PC-3 (cell line): ENCODE measurements around the gene SFT2D1. TPM values are rescaled to one million over a fixed set of nuclear protein-coding genes. Genes with fewer than 3 reads are reported as not detected.

ENCODE experiments used
- ATAC-seq: fragments of 200-7000 bp; cut with Tn5 transposase; 2 replicates; pipeline ENCODE4 v1.9.1; 2020; ENCODE audit warnings: mild to moderate bottlenecking, moderate library complexity
- BruUV-seq: library from RNA; stranded (reverse); fragments of 400-500 nt; replicated peaks from 2 replicates; lab custom pipeline; 2021; lab: Mats Ljungman, UMichigan
- CTCF ChIA-PET: fragments of 300-600 bp; sonication (Branson Sonifier 250); formaldehyde crosslinking; loops from one replicate; lab custom pipeline; 2022; ENCODE audit warnings: antibody characterized with exemption; lab: Charles Lee
- POLR2A ChIA-PET: fragments of 300-600 bp; sonication (Branson Sonifier 250); formaldehyde crosslinking; loops from one replicate; lab custom pipeline; 2022; ENCODE audit warnings: antibody characterized with exemption; ENCODE audit not compliant: unreplicated experiment; lab: Charles Lee
- DNase-seq: peaks from one replicate; pipeline ENCODE4 v3.0.0-alpha.2; 2015
- H2AFZ ChIP-seq: fragments of 300-600 bp; sonication (generic); 2 replicates; pipeline ENCODE4 v1.6.0; 2016; ENCODE audit warnings: antibody characterized with exemption, low read length
- H3F3A ChIP-seq: fragments of 300-600 bp; sonication (generic); one replicate; pipeline ENCODE4 v1.6.0; 2017; ENCODE audit warnings: antibody characterized with exemption, low read length, control low read depth, mild to moderate bottlenecking; ENCODE audit not compliant: unreplicated experiment
- H3K27ac ChIP-seq: fragments of 300-600 bp; sonication (generic); 2 replicates; pipeline ENCODE4 v1.5.1; 2016; ENCODE audit warnings: mild to moderate bottlenecking, low read length
- H3K27me3 ChIP-seq: fragments of 300-600 bp; sonication (generic); 2 replicates; pipeline ENCODE4 v1.6.1; 2016; ENCODE audit warnings: low read length, mixed read lengths
- H3K36me3 ChIP-seq: fragments of 300-600 bp; sonication (generic); 2 replicates; pipeline ENCODE4 v1.6.1; 2016; ENCODE audit warnings: low read depth, mixed run types, low read length, mixed read lengths
- H3K4me1 ChIP-seq: fragments of 300-600 bp; sonication (generic); 2 replicates; pipeline ENCODE4 v1.5.1; 2016; ENCODE audit warnings: low read length; ENCODE audit not compliant: insufficient read depth
- H3K4me2 ChIP-seq: fragments of 300-600 bp; sonication (generic); 2 replicates; pipeline ENCODE4 v1.6.0; 2016; ENCODE audit warnings: low read length
- H3K4me3 ChIP-seq: fragments of 300-600 bp; sonication (generic); 2 replicates; pipeline ENCODE4 v1.5.1; 2016; ENCODE audit warnings: mild to moderate bottlenecking, low read length, mixed read lengths
- H3K79me2 ChIP-seq: fragments of 300-600 bp; sonication (generic); 2 replicates; pipeline ENCODE4 v1.6.1; 2017; ENCODE audit warnings: low read length, mixed read lengths
- H3K9ac ChIP-seq: fragments of 300-600 bp; sonication (generic); 2 replicates; pipeline ENCODE4 v1.6.0; 2016; ENCODE audit warnings: mild to moderate bottlenecking, low read length
- H3K9me2 ChIP-seq: fragments of 300-600 bp; sonication (generic); replicated peaks from 2 replicates; pipeline ENCODE4 v1.6.1; 2016; ENCODE audit warnings: mixed run types, low read length, mixed read lengths
- H3K9me3 ChIP-seq: fragments of 300-600 bp; sonication (generic); 2 replicates; pipeline ENCODE4 v1.6.1; 2016; ENCODE audit warnings: low read length, mixed read lengths
- H4K20me1 ChIP-seq: fragments of 300-600 bp; sonication (generic); 2 replicates; pipeline ENCODE4 v1.6.1; 2016; ENCODE audit warnings: low read length, mixed read lengths
- CTCF ChIP-seq: fragments of 300-600 bp; sonication (generic); conservative IDR thresholded peaks from 2 replicates; pipeline ENCODE4 v1.5.1; 2017; ENCODE audit warnings: antibody characterized with exemption, low read depth, mild to moderate bottlenecking, low read length
- EZH2 ChIP-seq: fragments of 300-600 bp; sonication (generic); IDR thresholded peaks from one replicate; pipeline ENCODE4 v1.6.1; 2017; ENCODE audit warnings: antibody characterized with exemption, mild to moderate bottlenecking, low read length; ENCODE audit not compliant: unreplicated experiment
- EZH2phosphoT487 ChIP-seq: fragments of 300-600 bp; sonication (generic); IDR thresholded peaks from 2 replicates; pipeline ENCODE4 v1.6.1; 2018; ENCODE audit warnings: mild to moderate bottlenecking, antibody characterized with exemption, low read length, borderline replicate concordance
- intact Hi-C: fragments of 100-400 bp; cut with micrococcal nuclease; formaldehyde crosslinking; loops from 2 replicates; pipeline ENCODE4 v1.9.0; 2023
- total RNA-seq: library from RNA; depleted of rRNA; stranded (reverse); fragments of >200 nt; gene quantifications from 2 replicates; pipeline ENCODE4 v1.2.3, GENCODE V29; 2014

The SFT2D1 gene
- total RNA-seq, 1 experiment from 2014 or later: 28.0 TPM

DNA sequence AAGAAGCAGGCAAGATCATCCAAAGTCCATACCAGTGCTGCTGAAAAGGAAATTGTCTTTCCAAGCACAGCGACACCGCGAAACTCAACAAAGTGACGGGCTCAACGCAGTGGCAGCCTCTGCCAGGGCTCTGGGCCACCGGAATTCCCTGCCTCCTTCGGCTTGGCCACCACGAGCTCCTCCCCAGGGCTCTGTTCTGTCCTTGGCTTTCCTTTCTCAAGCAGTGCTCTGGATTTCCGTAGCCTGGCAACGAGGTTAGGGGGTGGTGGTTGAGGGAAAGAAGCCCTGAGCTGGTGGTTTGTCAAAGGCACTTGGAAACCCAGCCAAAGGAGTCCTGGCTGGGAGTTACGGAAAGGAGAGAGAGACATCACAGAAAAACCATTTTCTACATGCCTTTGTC lies 65.3 kb downstream of the SFT2D1 start:
- Histone ChIP-seq H3F3A (no peaks in the 10 kb centered on the region), H3K4me1 (no peaks in the 10 kb centered on the region), H3K9ac (no peak overlapping the region), H2AFZ (no peak overlapping the region), H3K27me3 (peaks cover 6% of the 10 kb centered on the region; the same call in 1 of the 2 replicates), H3K9me2 (no peaks in the 10 kb centered on the region), H3K36me3 (no peaks in the 10 kb centered on the region), H4K20me1 (no peaks in the 10 kb centered on the region), H3K79me2 (no peaks in the 10 kb centered on the region), H3K4me3 (no peak overlapping the region), H3K27ac (no peak overlapping the region), H3K9me3 (no peaks in the 10 kb centered on the region), H3K4me2 (no peak overlapping the region)
- ATAC-seq: no peak
- ChIA-PET POLR2A (no interaction called here), CTCF (interaction anchor here (0.6 kb wide), 1 partner anchor 116 kb away, joined by 3 read pairs; no protein-coding TSS in a partner anchor)
- DNase-seq: no peak
- TF ChIP-seq CTCF: no peak
- no peak for TF ChIP-seq EZH2
- TF ChIP-seq EZH2phosphoT487: no peak
- no TSS peak for BruUV-seq
- intact Hi-C loops: loop anchor here (5.0 kb wide), 1 partner anchor 105 kb away; the partner anchor contains the start of gene MPC1

DNA sequence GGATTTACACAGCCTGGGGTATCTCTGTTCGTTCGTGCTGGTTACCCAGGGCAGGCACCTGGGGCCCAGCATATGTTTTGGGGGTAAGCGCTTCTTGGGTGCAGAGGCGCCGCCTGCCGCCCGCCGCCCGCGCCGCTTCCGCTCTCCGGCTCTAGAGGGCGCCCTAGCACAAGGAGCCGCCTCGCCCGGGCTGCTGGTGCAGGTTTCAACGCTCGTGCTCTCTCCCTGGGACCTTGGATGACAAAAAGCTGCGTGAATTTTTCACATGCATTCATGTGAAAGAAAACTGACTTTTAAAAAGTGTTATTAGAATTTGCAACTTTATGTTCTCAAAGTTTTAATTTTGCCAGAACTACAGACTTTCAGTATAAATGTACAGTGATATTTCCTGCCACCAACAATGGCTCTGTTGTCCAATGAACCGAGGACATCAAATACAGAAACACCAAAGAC lies 66.6 kb downstream of the SFT2D1 start:
- POLR2A ChIA-PET: no interaction called here
- intact Hi-C loops: loop anchor here (1.0 to 5.0 kb wide), 2 partner anchors 107 to 125 kb away; partner anchors contain the start of gene MPC1
- peak overlapping the region; percentile 17; the same call in 1 of the 2 replicates for H3K4me2 ChIP-seq

More for the DNA sequence above, 66.6 kb downstream of the SFT2D1 start:
- no peak overlapping the region for H3K27ac ChIP-seq
- H3K36me3 ChIP-seq: no peaks in the 10 kb centered on the region
- no TSS peak for BruUV-seq
- H3K27me3 ChIP-seq: no peaks in the 10 kb centered on the region
- no peak overlapping the region for H2AFZ ChIP-seq
- no peaks in the 10 kb centered on the region for H3K4me1 ChIP-seq
- H3K9me3 ChIP-seq: no peaks in the 10 kb centered on the region
- CTCF ChIA-PET: interaction anchor here (0.6 to 0.7 kb wide), 2 partner anchors 106 to 125 kb away, joined by 3 to 4 read pairs; no protein-coding TSS in a partner anchor
- H3K9me2 ChIP-seq: no peaks in the 10 kb centered on the region
- peak; percentile 52 for DNase-seq
- H3F3A ChIP-seq: no peaks in the 10 kb centered on the region
- ATAC-seq: peak; percentile 88
- no peak overlapping the region for H3K4me3 ChIP-seq
- no peaks in the 10 kb centered on the region for H3K79me2 ChIP-seq
- no peaks in the 10 kb centered on the region for H4K20me1 ChIP-seq
- TF ChIP-seq EZH2phosphoT487 (no peak), CTCF (peak; percentile 90)
- no peak overlapping the region for H3K9ac ChIP-seq
